GM21619 (cell line): ENCODE measurements around the gene APC2.
"Not testable (repeated sequence)": the region's sequence is repeated elsewhere in the genome, so short reads cannot be mapped to it uniquely, and the experiment has no call there.

Source experiments
- ATAC-seq: cut with Tn5 transposase; IDR thresholded peaks from one replicate; pipeline ENCODE4 v1.9.1; 2021; ENCODE audit not compliant: unreplicated experiment

The APC2 gene

DNA sequence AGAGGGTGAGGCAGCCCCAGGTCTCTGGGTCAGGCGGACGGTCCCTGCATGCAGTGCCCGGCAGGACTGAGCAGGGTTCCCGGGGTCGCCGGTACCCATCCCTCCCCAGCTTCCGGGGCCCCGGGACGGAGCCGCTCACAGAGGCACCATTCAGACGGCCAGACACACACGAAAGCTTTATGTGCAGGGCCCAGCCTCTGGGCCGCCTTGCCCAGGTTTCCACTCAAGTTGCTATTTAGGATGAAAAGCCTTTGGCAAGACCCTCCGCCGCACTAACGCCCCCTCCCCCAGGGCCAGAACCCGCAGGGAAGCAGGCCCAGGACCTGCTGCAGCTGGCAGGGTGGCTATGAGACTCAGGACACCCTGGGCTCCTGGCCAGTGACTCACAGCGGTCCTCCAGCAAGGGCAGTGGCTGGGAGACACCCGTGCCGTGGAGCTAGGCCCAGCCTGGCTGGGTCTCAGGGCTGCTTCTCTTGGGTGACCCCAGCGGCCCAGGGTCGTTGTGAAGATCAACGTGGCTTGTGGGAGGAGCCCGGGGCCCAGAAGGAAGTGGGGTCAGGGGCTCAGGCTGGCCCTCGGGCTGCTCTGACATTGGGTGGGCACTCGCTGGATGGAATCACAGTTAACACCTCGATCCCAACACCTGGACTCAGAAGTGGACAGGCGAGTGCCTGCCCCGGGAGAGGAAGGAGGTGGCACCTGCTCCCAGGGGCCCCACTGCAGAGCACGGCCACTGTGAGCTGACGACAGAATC lies 24.3 kb downstream of the APC2 start:
- no peak for ATAC-seq

DNA sequence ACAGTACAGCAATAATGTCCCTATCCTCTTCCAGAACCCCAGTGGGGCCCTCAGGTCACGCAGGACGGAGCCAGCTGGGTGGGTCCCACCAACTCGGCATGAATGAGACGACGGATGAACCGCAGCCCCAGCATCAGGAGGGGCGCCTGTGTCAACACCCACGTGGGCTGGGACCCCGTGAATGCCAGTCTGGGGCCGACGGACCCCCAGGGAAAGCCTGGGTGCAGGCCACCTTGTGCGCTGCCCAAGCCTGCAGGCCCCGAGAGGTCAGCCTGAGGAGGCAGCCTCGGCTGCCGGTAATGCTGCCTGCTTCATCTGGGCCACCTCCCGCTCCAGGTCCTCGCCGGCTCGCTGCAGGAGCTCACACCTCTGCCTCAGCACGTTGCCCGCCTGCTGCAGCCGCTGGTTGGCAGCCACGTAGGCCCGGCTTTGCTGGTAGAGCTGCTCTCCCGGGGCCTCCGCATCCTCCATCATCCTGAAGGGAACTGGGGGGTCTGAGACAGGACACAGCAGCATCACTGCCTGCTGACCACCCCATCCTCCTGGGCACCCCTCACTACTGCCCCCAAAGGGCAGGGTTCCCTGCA lies 24.9 kb downstream of the APC2 start:
- no peak for ATAC-seq

DNA sequence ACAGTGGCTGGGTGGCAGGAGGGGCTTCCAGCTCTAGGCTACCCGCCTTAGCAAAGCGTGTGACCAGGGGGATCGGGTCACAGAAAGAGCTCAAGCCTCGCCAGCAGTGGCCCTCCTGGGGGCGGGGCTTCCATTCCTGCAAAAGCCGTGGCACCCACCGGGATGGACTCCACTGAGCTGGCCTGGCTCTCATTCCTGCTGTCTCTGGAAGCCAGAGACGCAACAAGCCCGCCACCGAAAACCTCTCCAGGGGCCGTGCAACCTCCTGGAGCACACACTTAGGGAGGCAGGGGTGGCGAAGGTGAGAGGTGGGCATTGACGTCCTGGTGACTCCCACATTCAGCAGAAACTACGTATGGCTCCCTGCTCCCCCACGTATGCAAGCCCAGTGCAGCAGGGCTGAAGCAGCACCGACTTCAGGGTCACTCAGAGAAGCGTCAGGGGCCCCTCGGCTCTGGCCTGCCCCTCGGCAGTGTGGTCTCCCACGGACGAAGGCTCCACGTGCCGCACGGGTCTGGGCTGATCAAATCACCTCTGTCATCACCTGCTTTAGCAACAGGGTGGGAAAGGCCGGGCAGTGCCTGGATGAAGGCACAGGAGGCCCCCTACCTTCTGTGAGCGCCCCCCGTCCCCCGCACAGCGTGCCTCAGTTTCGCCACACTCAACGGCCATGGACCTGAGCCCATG lies 26.0 kb downstream of the APC2 start:
- no peak for ATAC-seq

DNA sequence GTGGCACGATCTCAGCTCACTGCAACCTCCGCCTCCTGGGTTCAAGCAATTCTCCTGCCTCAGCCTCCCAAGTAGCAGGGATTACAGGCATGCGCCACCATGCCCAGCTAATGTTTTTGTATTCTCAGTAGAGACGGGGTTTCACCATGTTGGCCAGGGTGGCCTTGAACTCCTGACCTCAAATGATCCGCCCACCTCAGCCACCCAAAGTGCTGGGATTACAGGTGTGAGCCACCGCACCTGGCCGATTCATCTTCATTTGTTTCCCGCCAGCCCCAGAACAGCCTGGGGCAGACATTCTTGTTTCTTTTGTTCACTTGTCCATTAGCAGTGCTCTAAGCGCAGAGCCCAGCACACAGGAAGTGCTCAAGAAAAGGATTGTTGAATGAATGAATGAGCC lies 27.1 kb downstream of the APC2 start:
- not testable (repeated sequence) for ATAC-seq

DNA sequence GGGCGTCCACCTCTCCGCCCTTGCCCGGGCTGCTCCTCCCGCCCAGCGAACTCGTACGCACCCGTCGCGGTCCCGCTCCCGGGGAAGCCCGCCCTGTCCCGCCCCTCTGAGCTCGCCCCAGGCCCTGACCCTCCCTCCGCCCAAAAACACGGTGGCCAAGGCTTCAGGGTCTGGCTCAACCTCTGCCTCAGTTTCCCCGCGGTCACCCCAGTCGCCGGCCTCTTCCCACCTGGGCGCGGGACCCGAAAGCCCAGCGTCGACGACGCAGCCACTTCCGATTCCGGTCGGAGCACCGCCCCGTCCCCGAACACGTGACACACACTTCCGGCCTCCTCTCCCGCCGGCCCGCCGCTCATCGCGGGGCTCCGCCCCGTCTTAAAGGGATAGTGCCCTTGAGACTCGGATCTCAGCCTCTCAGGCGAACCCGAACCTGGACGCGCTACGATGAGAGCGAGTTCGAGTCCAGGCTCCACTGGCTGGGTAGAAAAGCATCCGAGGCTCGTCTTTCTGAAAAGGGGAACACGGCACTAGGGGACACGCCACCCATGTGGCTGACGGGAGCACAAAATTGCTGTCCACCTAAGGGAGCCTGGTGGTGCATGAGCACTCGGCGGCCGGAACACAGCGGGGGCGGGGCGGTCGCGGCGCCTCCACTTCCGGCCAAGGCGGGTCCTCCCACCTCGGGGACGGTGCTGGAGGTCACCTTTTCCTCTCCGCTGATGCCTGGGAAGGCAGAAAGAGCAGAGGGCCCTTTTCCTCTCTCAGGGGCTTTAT lies 29.2 kb downstream of the APC2 start, which contains the start of gene C19orf25:
Gene C19orf25, minus strand, starts transcription at position 282 of the 774 bp plus-strand sequence. CDS start 312 bp downstream, outside the sequence.
- peak; percentile 77 for ATAC-seq

DNA sequence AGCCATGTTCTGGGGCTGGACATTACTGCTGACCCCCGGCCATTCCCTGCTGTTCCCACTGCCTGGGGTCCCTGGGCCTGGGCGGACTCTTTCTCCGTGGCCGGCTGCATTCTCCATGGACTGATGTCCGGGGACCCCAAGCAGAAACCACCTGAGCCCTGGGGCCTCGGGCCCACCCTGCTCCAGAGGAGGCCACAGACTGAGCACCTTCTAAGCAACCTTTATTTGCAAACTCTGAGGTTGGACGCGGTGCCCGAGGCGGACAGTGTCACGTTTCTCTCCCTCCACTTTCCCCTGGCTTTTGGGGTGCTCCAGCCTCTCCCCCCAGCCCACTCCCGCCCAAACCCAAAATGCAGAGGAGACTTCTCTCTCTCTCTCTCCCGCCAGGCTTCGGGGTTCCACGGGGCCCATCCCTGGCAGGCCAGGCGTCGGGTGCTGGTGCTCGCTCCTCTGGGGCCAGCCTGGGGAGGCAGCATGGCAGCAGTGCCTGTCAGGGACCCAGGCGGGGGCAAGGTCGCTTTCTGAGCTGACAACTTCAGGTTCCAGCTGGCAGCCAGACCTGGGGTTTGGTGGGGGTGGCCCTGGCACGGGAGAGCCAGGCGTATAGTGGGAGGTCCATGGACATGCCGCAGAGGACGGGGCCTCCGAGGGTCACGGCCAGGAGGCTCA lies 31.4 kb downstream of the APC2 start:
- ATAC-seq: no peak

DNA sequence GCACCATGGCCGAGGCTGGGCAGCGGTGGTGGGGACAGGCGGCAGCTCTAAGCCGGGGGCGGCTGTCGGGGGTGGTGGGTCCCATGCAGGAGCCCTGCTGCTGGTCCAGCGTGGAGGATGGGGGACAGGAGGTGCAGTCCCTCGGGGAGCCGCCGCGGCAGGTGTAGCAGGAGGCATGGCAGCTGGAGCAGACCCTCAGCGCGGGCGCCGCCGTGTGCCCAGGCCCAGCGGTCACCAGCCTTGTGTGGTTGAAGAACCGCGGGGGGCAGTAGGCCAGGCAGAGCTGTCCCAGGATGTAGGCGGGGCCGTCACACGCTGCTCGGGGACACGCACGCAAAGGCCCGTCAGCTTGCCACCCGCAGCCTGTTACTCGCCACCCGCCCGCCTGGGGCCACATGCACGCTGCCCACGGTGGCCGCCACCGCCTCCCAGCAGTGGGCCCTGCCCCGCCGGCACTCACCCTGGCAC lies 32.0 kb downstream of the APC2 start:
- ATAC-seq: no peak

DNA sequence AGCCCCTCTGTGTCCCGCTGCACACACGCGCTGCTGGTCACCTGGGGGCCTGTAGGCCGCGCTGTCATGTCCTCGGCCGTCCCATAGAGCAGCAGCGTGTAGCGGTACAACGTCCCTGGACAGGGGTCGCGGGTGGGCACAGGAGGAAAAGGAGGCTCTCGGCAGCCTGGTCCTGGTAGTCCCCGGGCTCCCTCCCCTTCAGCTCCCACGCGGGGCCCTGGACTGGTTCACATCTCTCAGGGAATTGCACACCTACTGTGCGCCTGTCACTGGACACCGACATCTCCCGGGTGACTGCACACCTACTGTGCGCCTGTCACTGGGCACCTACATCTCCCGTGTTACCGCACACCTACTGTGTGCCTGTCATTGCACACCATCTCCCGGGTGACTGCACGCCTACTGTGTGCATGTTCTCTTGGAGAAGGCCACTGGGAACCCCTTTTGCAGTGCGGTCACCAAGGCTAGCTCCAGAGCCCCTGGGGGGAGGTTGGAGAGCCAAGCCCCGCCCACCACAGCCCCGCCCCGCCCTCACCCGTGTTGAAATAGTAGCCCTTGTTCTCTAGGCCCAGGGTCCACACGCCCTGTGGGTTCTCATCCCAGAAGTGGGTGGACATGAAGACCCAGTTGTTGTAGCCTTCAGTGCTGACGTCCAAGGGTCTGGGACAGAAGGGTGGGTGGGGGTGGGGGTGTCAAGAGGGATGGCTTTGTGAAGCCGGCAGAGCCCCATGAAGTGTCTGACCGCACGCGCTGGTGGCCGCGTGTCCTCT lies 32.6 kb downstream of the APC2 start:
- ATAC-seq: no peak

DNA sequence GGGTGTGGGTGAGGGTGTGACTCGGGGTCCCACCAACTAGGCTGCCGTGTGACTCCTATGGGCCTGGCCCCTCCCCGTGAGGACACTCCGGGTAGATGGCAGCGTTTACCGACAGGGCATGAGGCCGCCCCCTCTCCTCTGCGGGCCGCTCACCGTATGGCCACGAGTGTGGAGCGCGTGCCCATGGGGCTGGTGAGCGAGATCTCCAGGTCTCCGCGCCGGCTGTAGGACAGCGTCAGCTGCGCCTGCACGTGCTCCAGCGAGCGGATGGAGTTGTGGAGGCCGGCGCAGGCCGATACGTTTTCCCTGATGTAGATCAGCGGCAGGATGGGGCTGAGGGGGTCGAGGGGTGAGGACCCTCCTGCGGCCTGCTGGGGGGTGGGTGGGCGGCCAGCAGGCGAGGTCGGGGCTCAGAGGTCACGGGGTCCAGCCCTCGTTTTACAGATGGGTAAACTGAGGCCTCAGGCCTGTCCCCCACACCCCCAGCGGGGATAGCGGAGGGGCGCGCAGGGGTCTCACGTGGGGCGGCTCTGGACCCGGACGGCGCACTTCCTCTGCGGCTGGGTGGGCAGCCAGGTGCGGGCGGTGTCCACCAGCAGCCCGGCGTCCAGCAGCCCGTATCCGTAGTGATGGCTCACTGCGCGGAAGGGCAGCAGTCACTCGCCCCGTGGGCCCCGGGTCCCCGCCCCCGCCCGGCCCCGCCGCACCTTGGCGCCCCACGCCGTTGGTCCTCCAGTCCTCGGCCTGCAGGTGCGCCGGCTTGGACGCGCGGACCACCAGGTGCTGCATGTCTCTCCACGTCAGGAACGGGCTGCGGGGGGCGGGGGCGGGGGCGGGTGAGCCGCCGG lies 33.4 kb downstream of the APC2 start:
- no peak for ATAC-seq

DNA sequence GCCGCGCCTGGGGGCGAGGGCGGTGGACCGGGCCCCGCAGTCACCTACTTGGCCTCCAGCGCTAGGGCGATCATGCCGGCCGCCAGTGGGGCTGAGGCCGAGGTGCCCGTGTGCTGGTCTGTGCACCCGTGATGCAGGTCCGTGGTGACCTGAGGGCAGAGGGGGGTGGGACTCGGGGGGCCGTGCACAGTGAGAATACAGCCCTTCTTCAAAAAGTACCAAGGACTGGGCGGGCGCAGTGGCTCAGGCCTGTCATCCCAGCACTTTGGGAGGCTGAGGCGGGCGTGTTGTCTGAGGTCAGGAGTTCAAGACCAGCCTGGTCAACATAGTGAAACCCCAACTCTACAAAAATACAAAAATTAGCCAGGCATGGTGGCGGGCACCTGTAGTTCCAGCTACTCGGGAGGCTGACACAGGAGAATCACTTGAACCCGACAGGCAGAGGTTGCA lies 34.1 kb downstream of the APC2 start:
- ATAC-seq: no peak

DNA sequence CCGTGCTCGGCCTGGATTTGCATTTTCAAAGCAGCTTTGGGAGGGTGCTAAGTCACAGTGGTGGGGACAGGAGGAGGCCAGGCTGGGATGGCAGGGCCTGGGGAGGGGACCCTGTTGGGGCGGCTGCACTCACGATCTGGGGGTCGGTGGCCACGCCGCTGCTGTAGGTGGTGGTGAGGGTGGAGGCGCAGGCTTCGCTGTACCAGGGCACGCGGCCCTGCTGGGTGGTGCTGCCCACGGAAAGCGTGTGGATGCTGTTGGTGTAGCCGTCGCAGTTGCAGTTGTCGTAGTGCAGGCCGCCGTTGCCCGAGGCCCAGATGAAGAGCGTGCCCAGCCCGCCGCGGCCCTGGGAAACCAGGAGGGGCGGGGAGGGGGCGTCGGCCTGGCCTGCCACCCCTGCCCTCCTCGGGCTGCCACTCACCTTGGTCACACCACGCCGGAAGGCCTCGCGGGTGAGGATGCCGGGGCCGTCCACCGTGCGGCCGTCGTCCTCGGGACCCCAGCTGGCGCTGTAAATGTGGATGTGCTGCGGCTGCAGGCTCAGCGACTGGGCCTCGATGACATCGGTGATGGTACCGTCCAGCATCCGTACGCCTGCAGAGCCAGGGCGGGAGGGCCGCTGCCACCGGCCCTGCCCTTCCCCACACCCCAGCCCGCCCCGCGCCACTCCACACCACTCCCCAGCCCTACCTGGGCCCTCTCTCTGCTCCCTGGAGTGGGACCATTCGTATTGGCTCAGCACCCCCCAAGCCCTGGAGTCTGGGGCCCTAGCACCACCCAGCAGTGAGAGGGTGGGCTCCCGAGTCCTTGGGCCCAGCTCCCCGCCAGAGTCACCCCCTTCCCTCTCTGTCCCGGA lies 37.0 kb downstream of the APC2 start:
- no peak for ATAC-seq

DNA sequence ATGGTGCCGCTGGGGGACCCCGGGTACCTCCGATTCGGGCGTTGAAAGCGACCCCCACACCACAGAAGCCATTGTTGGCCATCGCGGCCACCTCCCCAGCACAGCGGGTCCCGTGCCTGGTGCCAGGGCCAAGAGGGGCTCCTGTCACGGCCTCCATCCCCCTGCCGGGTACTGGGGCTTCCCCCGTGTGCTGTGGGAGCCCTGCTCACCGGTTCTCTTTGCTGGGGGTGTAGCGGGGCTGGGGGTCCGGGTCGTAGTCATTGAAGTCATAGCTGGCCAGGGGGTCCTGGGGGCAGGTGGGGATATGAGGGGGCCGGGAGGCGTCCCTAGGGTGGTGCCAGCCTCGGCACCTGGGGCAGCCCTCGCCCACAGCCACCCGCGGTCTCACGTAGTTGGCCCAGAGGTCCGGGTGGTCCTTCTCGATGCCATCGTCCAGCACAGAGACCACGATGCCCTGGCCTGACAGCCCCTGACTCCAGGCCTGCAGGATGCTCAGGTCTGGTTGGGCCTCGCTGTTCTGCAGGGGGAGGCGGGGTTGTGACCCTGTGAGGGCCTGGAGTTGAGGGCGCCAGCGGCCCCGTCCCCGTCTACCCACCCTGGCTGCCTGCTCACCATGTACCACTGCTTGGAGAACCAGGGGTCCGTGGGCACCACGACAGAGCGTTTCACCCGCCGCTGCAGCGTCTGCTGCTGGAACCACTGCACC lies 37.8 kb downstream of the APC2 start:
- no peak for ATAC-seq

DNA sequence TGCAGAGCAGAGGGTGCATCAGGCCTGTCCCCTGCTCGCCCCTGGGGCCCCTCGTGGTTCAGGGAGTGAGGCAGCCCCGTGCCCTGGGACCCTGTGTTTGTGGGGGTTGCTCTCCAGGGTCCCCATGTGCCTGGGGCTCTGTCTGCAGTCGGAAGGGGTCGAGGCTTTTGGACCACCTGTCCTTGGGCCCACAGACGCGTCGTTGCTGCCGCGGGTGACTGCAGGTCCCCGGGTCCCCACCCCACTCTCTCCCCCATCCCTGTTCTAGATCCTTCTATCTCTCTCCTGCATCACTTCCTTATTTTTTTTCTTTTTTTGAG lies 38.3 kb downstream of the APC2 start:
- ATAC-seq: no peak

DNA sequence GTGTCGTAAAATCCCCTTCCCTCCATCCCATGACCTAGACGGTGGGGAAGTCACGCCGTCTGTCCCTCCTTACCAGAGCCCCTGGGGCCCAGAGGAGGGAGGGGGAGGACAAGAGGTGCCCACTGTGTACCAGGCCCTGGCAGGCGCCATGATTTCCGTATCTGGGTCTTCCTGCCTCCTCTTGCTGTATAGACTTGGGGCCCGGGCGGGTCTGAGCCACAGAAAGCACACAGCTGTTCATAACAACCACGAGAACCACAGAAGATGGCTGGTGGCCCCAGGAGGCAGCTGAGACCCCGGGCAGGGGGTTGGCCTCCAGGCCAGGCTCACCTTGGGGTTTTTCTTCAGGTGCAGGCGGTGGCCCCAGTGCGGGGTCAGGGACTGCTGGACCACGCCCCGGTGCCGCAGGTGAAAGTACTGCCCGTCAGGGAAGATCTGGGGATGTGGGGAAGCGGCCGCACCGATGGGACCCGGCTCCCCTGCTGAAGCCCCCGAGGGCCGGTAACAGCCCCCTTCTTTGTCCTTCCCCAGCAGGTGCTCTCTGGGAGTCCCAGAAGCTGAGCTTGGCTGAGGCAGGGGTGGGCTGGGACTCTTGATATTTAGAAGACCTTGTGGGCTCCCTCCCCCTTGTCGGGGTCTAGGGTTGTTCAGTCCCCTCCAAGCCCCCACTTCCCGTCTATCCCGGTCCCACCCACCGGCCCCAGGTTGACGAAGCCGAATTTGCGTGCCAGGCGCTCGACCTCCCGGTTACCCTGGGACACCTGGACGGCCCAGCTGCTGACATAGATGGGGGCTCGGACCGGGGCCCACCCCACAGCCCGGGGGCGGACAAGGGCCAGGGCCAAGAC lies 39.8 kb downstream of the APC2 start:
- no peak for ATAC-seq

DNA sequence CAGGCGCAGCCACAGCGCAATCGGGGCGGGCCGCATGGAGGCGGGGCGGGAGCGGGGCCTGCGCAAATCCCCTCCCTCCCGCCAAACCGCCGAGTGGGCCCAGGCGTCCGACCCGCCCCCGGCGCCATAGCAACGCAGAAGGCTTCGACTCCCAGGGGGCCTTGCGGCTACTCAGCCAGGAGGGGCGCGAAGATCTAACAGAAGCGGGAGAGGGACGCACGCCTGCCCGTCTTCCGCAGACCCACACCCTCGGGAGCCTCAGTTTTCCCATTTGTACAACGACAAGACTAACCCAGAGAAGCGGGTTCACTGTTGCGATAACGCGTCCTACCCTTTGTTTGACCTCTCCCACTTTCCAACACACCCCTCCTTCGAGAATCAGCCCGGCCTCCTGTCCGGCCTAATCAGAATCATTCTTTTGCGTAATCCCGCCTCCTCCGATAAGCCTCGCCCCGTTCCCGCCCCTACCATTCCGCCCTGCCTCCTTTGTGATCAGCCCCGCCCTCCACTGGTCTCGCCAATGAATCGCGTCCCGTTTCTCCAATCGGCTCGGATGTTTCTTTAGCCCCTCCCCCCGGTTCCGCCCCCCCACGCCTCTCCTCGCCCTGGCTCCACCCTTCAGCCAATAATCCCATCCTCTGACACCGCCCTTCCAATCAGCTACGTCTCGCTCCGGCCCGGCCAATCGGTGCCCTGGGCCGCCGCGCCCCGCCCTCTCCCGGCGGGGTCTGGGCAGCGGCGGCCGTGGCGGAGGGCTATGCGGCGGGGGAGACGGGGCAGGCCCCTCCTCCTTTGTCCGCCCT lies 40.6 kb downstream of the APC2 start, which contains the start of gene PCSK4:
Gene PCSK4, minus strand, starts transcription at position 40 of the 803 bp plus-strand sequence. Its CDS starts 4 bp downstream, at position 36.
- peak; percentile 75 for ATAC-seq
